GM19438 (cell line): Measurements from ENCODE around the gene KRT73.

Experiments used
- ATAC-seq: cut with Tn5 transposase; IDR thresholded peaks from one replicate; pipeline ENCODE4 v1.9.1; 2021; ENCODE audit warnings: low read depth; ENCODE audit not compliant: unreplicated experiment

KRT73 gene

GRCh38 chr12:52618216-52618615 is at the start of gene KRT73:
TSS of gene KRT73 (minus strand) at chr12:52618559. CDS start at chr12:52618524, 35 bp downstream.
- ATAC-seq, result no peak

GRCh38 chr12:52667931-52668330 is 49.6 kb upstream of the KRT73 start:
- ATAC-seq, result no peak

- ATAC-seq, result no peak
Observed at GRCh38 chr12:52667509-52667908, 49.1 kb upstream of the KRT73 start.

GRCh38 chr12:52666471-52666870 is 48.1 kb upstream of the KRT73 start:
- no peak for ATAC-seq

- ATAC-seq, result no peak
Observed at GRCh38 chr12:52663420-52663819, 45.1 kb upstream of the KRT73 start.

GRCh38 chr12:52662918-52663229 is 44.5 kb upstream of the KRT73 start:
- ATAC-seq, result no peak

GRCh38 chr12:52662093-52662917 is 43.9 kb upstream of the KRT73 start:
- ATAC-seq, result no peak

- no peak for ATAC-seq
Observed at GRCh38 chr12:52661668-52662067, 43.3 kb upstream of the KRT73 start.

GRCh38 chr12:52660934-52661499 is 42.7 kb upstream of the KRT73 start:
- no peak for ATAC-seq

- ATAC-seq, result no peak
Observed at GRCh38 chr12:52659951-52660350, 41.6 kb upstream of the KRT73 start.

GRCh38 chr12:52659395-52659794 is 41.0 kb upstream of the KRT73 start:
- no peak for ATAC-seq

- no peak for ATAC-seq
Observed at GRCh38 chr12:52658196-52658595, 39.8 kb upstream of the KRT73 start.

GRCh38 chr12:52657250-52657902 is 39.0 kb upstream of the KRT73 start:
- ATAC-seq, result no peak

GRCh38 chr12:52656616-52657015 is 38.3 kb upstream of the KRT73 start:
- ATAC-seq, result no peak

GRCh38 chr12:52655720-52656124 is 37.4 kb upstream of the KRT73 start:
- no peak for ATAC-seq

- ATAC-seq, result no peak
Observed at GRCh38 chr12:52655251-52655650, 36.9 kb upstream of the KRT73 start.

- ATAC-seq, result no peak
Observed at GRCh38 chr12:52651726-52652261, 33.4 kb upstream of the KRT73 start, which contains the start of gene KRT2. TSS of gene KRT2 (minus strand) at chr12:52652211. CDS start at chr12:52652142, 69 bp downstream.

GRCh38 chr12:52650520-52651081 is 32.2 kb upstream of the KRT73 start:
- ATAC-seq, result no peak

GRCh38 chr12:52649066-52649465 is 30.7 kb upstream of the KRT73 start:
- no peak for ATAC-seq

- no peak for ATAC-seq
Observed at GRCh38 chr12:52648012-52648550, 29.7 kb upstream of the KRT73 start.

- no peak for ATAC-seq
Observed at GRCh38 chr12:52647601-52648000, 29.2 kb upstream of the KRT73 start.
